Chondrocyte (in vitro differentiated cells): ENCODE measurements around the gene EPC1. TPM values are rescaled to one million over a fixed set of nuclear protein-coding genes. Genes with fewer than 3 reads are reported as not detected.
A peak's percentile ranks its signal among the peaks of the same experiment; 100 is the strongest.

ENCODE experiments used
- DNase-seq: peaks from one replicate; pipeline ENCODE4 v3.0.0; 2021; ENCODE audit warnings: mixed read lengths, low spot score
- H3K27ac Mint-ChIP-seq: one replicate; pipeline ENCODE4 v1.8.0; 2021; ENCODE audit warnings: mild to moderate bottlenecking, moderate library complexity, mixed read lengths; ENCODE audit not compliant: unreplicated experiment
- H3K27me3 Mint-ChIP-seq: 2 replicates; pipeline ENCODE4 v1.8.0; 2021; ENCODE audit warnings: low read depth, mixed read lengths
- H3K36me3 Mint-ChIP-seq: 2 replicates; pipeline ENCODE4 v1.8.0; 2021; ENCODE audit warnings: low read depth, mixed read lengths
- H3K4me1 Mint-ChIP-seq: 2 replicates; pipeline ENCODE4 v1.8.0; 2021; ENCODE audit warnings: low read depth, mild to moderate bottlenecking, mixed read lengths
- H3K4me3 Mint-ChIP-seq: one replicate; pipeline ENCODE4 v1.8.0; 2021; ENCODE audit warnings: mild to moderate bottlenecking, moderate library complexity, mixed read lengths; ENCODE audit not compliant: unreplicated experiment
- H3K9me3 Mint-ChIP-seq: 2 replicates; pipeline ENCODE4 v1.8.0; 2021; ENCODE audit warnings: low read depth, mixed read lengths
- total RNA-seq: library from RNA; stranded (reverse); gene quantifications from 3 replicates; pipeline ENCODE4 v1.2.1, GENCODE V29; 2021
- TF ChIP-seq, protein P1 (sequence below): fragments of 200-600 bp; sonication (generic); IDR thresholded peaks from 2 replicates; pipeline ENCODE4 v1.5.0; 2021; ENCODE audit warnings: antibody characterized with exemption, mild to moderate bottlenecking, moderate library complexity

Gene EPC1
- total RNA-seq, 1 donor from 2014 or later = 22.0 TPM

DNA sequence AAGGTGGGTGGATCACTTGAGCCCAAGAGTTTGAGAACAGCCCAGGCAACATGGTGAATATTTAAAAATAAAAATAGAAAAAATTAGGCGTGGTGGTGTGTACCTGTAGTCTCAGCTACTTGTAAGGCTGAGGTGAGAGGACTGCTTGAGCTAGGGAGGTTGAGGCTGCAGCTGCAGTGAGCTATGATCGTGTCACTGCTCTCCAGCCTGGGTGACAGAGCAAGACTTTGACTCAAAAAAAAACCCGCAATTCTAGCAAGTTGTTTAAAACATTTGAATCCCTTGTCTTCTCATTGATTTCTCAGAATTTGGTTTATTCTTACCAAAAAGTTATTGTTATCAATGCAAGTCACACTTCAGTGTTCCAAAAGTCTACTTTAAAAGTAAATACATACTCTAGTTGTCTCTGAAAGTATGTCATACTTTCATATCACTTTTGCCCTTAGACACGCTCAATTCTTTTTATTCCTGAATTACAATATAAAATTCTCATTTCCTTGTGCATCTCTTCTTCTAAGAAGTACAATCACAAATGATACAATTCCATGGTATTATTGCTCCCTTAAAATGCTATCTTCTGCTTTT lies 6.3 kb downstream of the EPC1 start:
- H3K4me3 Mint-ChIP-seq = no peak overlapping the region
- TF ChIP-seq, protein P1, sequence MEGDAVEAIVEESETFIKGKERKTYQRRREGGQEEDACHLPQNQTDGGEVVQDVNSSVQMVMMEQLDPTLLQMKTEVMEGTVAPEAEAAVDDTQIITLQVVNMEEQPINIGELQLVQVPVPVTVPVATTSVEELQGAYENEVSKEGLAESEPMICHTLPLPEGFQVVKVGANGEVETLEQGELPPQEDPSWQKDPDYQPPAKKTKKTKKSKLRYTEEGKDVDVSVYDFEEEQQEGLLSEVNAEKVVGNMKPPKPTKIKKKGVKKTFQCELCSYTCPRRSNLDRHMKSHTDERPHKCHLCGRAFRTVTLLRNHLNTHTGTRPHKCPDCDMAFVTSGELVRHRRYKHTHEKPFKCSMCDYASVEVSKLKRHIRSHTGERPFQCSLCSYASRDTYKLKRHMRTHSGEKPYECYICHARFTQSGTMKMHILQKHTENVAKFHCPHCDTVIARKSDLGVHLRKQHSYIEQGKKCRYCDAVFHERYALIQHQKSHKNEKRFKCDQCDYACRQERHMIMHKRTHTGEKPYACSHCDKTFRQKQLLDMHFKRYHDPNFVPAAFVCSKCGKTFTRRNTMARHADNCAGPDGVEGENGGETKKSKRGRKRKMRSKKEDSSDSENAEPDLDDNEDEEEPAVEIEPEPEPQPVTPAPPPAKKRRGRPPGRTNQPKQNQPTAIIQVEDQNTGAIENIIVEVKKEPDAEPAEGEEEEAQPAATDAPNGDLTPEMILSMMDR = no peak
- no peak for DNase-seq
- H3K4me1 Mint-ChIP-seq = peaks cover 76% of the 10 kb centered on the region
- peaks cover 1% of the 10 kb centered on the region for H3K36me3 Mint-ChIP-seq
- H3K27ac Mint-ChIP-seq = peak overlapping the region; percentile 36
- no peaks in the 10 kb centered on the region for H3K9me3 Mint-ChIP-seq
- no peaks in the 10 kb centered on the region for H3K27me3 Mint-ChIP-seq

DNA sequence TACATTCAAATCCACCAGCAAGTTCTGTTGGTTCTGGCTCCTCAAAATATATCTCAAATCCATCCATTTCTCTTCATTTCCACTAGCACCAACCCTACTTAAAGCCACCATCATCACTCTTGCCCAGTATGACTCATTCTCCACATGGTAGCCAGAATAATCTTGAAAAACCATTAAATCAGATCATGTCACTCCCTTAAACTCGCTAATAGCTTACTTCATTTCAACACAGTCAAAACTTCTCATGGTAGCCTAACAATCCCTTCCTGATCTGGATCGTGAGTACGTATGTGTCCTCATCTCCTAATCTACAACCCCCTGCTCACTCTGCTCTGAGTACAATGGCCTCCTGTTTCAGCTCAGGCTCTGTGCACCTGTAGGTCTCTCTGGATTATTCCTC lies 8.7 kb downstream of the EPC1 start:
- peaks cover 1% of the 10 kb centered on the region for H3K36me3 Mint-ChIP-seq
- H3K4me3 Mint-ChIP-seq = no peak overlapping the region
- no peaks in the 10 kb centered on the region for H3K27me3 Mint-ChIP-seq
- peaks cover 71% of the 10 kb centered on the region for H3K4me1 Mint-ChIP-seq
- DNase-seq = no peak
- H3K9me3 Mint-ChIP-seq = no peaks in the 10 kb centered on the region
- peak overlapping the region; percentile 80 for H3K27ac Mint-ChIP-seq
- TF ChIP-seq, protein P1 = no peak

DNA sequence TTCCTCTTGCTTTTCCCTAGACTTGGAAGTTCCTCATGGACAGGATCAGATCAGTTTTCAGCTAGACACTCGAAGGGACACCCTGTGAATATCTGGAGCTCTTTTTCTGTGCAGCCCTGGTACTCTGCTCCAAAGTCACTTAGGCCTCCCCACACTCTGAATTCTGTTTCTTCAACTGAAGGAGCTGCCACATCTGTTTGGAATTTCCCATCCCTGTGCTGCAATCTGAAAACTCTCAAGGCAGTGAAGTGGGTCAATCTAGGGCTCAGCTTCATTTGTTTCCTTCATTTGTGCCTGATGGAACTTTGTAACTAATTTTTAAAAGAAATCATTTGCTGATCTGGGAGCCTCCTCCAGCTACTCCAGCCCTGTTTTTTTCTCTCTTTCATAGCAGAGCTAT lies 9.6 kb downstream of the EPC1 start:
- Mint-ChIP-seq H3K27ac (peak overlapping the region; percentile 80), H3K36me3 (peaks cover 1% of the 10 kb centered on the region), H3K4me3 (no peak overlapping the region), H3K27me3 (no peaks in the 10 kb centered on the region), H3K9me3 (no peaks in the 10 kb centered on the region), H3K4me1 (peaks cover 74% of the 10 kb centered on the region)
- TF ChIP-seq, protein P1 = no peak
- no peak for DNase-seq

DNA sequence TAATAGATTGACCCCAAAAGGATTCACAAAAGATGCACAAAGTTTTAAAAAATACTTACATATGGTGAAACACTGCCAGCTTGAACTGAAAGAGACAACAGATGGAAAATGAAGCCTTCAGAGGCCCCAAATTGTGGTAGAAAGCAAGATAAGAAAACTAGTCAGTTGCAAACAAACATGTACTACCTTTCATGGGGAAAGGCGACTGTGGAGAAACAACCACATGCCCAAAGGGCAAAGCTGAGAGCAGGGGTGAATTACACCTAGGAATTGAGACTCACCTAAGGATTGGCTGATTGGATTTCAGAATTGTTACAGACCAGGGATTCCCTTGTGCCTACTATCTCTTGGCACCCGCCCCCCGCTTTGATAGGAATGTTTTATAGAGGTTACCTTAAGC lies 13.1 kb downstream of the EPC1 start:
- Mint-ChIP-seq H3K27ac (peak overlapping the region; percentile 60), H3K4me3 (no peak overlapping the region), H3K4me1 (peaks cover 73% of the 10 kb centered on the region)

DNA sequence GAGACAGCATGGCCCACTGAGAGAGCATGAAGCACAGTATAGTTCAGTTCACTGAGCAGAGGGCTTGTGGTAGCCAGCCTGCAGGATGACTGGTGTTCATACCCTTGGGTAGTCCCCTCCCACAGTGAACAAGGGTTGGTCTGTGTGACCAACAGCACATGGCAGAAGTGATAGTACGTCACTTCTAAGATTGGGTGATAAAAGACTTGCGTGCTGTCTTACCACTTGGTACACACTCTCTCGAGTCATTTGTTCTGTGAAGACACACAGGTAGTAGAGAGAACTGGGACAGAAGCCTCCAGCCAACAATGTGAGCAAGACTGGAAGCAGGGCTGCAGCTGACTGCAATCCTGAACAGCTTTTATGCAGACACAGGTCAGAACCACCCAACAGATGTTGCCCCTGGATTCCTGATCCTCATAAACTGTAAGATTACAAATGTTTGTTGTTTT lies 14.6 kb downstream of the EPC1 start:
- TF ChIP-seq, protein P1 = no peak
- no peak overlapping the region for H3K4me3 Mint-ChIP-seq
- H3K36me3 Mint-ChIP-seq = no peaks in the 10 kb centered on the region
- peaks cover 71% of the 10 kb centered on the region for H3K4me1 Mint-ChIP-seq
- peak overlapping the region; percentile 6 for H3K27ac Mint-ChIP-seq
- DNase-seq = no peak
- H3K27me3 Mint-ChIP-seq = no peaks in the 10 kb centered on the region
- no peaks in the 10 kb centered on the region for H3K9me3 Mint-ChIP-seq

More for the DNA sequence above, 13.1 kb downstream of the EPC1 start:
- TF ChIP-seq, protein P1 = no peak
- Mint-ChIP-seq H3K9me3 (no peaks in the 10 kb centered on the region), H3K36me3 (peaks cover 1% of the 10 kb centered on the region), H3K27me3 (no peaks in the 10 kb centered on the region)
- no peak for DNase-seq
